ENCODE measurements around the gene ANKRD44.
"Not testable (repeated sequence)": the region's sequence is repeated elsewhere in the genome, so short reads cannot be mapped to it uniquely, and the experiment has no call there.

The ANKRD44 gene

DNA sequence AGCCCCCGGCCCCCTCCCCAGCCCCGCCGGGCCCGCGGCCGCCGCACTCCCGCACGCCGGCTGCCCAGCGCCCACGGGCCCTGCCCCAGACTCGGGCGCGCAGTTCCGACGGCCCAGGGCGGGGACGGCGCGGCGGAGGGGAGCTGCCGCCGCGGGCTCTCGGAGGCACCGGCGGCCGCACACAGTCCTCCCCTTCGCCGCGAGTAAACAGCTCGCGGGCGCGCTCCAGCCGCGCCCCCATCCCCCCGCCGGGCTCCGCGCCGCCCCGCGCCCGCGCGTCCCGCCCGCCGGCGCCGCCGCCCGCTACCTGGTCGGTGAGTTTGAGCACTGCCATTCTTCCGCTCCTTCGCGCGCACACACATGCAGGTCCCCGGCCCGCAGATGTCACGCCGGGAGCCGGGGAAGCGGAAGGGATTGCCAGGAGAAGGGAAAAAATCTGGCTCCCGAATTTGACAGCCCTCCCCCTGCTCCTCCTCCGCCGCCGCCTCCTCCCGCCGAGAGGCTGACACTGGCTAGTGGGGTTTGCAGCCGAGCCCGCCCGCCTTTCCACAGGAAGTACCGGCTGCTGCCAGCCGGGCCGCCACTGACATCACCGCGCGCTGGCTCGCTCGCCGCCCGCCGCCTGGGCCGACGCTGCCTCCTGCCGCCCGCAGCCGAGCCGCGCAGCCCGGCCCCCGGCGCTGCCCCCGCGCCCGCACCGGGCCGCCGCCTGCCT is at the start of gene ANKRD44:
ANKRD44 (minus strand) TSS at position 510 of the 715 bp plus-strand sequence; CDS start at position 334, 176 bp downstream.
- Histone ChIP-seq H3K9ac (ENCODE audit: low read depth, low read length) (peak within 1 kb of the TSS; percentile 37), H3K27me3 (ENCODE audit: control insufficient read depth, insufficient read depth, low read length) (peaks cover 38% of the 10 kb centered on the region), H3K4me1 (ENCODE audit: control insufficient read depth, insufficient read depth, low read length) (peaks cover 3% of the 10 kb centered on the region), H3K9me3 (ENCODE audit: control insufficient read depth, insufficient read depth, low read length) (no peaks in the 10 kb centered on the region), H3K36me3 (ENCODE audit: control insufficient read depth, insufficient read depth, low read length) (no peaks in the 10 kb centered on the region), H3K4me3 (ENCODE audit: low read depth, low read length) (peak within 1 kb of the TSS; percentile 75)

DNA sequence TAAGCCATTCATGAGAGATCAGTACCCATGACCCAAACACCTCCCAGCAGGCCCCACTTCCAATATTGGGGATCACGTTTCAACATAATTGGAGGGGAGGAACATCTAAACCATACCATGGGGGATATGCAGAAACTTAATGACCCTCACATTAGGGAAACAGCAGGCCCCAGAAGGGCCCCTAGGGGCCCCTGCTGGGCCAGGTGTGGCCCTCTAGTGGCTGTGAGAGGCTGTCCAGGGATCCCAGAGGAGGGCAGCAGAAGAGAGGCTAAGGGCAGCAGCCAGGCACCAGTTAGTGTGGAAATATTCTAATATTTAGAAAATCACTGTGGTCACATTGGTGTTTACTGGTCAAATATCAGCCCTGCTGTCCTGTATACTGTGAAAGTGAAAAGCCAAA is 49.3 kb upstream of the ANKRD44 start:
- Histone ChIP-seq H3K9me3 (ENCODE audit: control insufficient read depth, insufficient read depth, low read length) (no peaks in the 10 kb centered on the region), H3K36me3 (ENCODE audit: control insufficient read depth, insufficient read depth, low read length) (no peaks in the 10 kb centered on the region), H3K9ac (ENCODE audit: low read depth, low read length) (no peak overlapping the region), H3K4me3 (ENCODE audit: low read depth, low read length) (no peak overlapping the region), H3K4me1 (ENCODE audit: control insufficient read depth, insufficient read depth, low read length) (no peaks in the 10 kb centered on the region), H3K27me3 (ENCODE audit: control insufficient read depth, insufficient read depth, low read length) (no peaks in the 10 kb centered on the region)

DNA sequence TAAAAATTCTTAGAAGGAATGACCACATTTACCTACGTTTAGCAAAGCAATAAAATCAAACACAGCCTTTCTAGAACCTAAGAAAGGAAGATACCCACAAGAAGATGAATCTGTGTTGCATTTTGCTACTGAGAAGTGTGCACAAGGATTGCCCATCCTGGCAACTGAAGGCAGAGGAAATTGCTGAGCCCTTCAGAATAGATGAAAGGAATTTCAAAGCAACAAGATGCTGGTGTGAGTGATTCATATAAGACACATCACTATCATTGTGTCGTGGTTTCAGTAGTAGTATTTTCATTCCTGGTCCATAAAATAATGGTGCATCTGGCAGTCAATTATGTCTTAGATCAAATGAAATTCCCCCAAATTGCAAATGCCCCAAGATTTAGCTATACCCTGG is 48.4 kb upstream of the ANKRD44 start:
- Histone ChIP-seq H3K9ac (ENCODE audit: low read depth, low read length) (no peak overlapping the region), H3K4me3 (ENCODE audit: low read depth, low read length) (no peak overlapping the region), H3K9me3 (ENCODE audit: control insufficient read depth, insufficient read depth, low read length) (no peaks in the 10 kb centered on the region), H3K4me1 (ENCODE audit: control insufficient read depth, insufficient read depth, low read length) (no peaks in the 10 kb centered on the region), H3K36me3 (ENCODE audit: control insufficient read depth, insufficient read depth, low read length) (no peaks in the 10 kb centered on the region), H3K27me3 (ENCODE audit: control insufficient read depth, insufficient read depth, low read length) (no peaks in the 10 kb centered on the region)

DNA sequence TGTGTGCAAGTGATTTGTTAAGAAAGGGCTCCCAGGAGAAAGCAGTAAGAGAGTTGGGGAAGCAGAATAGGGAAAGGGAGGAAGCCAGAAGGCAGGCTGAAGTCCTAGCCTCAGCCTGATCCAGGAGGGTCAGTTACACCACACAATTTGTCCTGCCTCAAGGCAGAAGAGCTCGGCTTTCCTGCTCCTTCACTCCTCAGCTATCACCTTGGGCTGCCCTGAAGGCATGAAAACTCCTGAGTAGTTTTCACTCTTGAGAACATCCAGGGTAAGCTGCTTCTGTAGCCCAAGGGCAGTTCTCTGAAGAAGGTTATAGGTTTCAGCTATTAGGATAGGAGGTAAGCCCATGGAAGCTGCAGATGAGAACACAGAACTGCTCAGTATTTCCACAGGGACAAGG is 47.4 kb upstream of the ANKRD44 start:
- Histone ChIP-seq H3K36me3 (ENCODE audit: control insufficient read depth, insufficient read depth, low read length) (no peaks in the 10 kb centered on the region), H3K4me1 (ENCODE audit: control insufficient read depth, insufficient read depth, low read length) (no peaks in the 10 kb centered on the region), H3K4me3 (ENCODE audit: low read depth, low read length) (no peak overlapping the region), H3K9me3 (ENCODE audit: control insufficient read depth, insufficient read depth, low read length) (no peaks in the 10 kb centered on the region), H3K9ac (ENCODE audit: low read depth, low read length) (no peak overlapping the region), H3K27me3 (ENCODE audit: control insufficient read depth, insufficient read depth, low read length) (no peaks in the 10 kb centered on the region)

DNA sequence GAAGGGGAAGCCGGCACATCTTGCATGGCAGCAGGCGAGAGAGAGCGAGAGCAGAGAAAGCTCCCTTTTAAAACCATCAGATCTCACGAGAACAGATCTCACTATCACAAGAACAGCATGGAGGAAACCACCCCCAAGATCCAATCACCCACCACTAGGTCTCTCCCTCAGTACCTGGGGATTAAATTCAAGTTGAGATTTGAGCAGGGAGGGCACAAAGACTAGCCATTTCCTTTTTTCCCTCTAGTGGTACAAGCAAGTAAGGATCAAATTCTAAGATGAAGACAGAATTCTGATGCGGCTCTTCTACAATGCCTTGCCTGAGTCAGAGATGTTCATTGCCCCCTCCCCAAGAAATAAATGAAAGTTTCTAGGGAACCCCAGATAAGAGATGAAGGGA is 45.6 kb upstream of the ANKRD44 start:
- Histone ChIP-seq H3K36me3 (ENCODE audit: control insufficient read depth, insufficient read depth, low read length) (no peaks in the 10 kb centered on the region), H3K27me3 (ENCODE audit: control insufficient read depth, insufficient read depth, low read length) (no peaks in the 10 kb centered on the region), H3K9me3 (ENCODE audit: control insufficient read depth, insufficient read depth, low read length) (no peaks in the 10 kb centered on the region), H3K4me3 (ENCODE audit: low read depth, low read length) (no peak overlapping the region), H3K9ac (ENCODE audit: low read depth, low read length) (no peak overlapping the region), H3K4me1 (ENCODE audit: control insufficient read depth, insufficient read depth, low read length) (no peaks in the 10 kb centered on the region)

DNA sequence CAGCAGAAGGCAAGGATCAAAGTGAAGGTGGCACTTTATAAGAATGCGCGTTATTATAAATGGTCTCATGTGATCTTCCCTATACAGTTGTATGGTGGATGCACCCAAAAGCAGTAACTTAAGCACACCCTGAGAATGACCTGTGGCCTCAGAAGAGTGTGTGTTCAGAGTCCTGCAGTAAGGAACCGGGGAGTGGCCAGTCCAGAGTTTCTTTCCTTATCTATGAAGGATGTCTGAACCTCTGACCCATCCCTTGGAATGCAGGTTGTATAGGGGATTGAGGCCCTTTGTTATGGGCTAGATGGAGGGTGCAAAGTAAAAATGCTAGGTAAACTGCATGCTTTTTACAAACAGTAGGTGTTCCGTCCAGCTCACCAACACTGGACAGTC is 43.6 kb upstream of the ANKRD44 start:
- no peaks in the 10 kb centered on the region for H3K4me1 ChIP-seq (ENCODE audit: control insufficient read depth, insufficient read depth, low read length)
- no peaks in the 10 kb centered on the region for H3K9me3 ChIP-seq (ENCODE audit: control insufficient read depth, insufficient read depth, low read length)
- no peaks in the 10 kb centered on the region for H3K27me3 ChIP-seq (ENCODE audit: control insufficient read depth, insufficient read depth, low read length)
- H3K9ac ChIP-seq (ENCODE audit: low read depth, low read length) = no peak overlapping the region
- no peaks in the 10 kb centered on the region for H3K36me3 ChIP-seq (ENCODE audit: control insufficient read depth, insufficient read depth, low read length)
- H3K4me3 ChIP-seq (ENCODE audit: low read depth, low read length) = no peak overlapping the region

DNA sequence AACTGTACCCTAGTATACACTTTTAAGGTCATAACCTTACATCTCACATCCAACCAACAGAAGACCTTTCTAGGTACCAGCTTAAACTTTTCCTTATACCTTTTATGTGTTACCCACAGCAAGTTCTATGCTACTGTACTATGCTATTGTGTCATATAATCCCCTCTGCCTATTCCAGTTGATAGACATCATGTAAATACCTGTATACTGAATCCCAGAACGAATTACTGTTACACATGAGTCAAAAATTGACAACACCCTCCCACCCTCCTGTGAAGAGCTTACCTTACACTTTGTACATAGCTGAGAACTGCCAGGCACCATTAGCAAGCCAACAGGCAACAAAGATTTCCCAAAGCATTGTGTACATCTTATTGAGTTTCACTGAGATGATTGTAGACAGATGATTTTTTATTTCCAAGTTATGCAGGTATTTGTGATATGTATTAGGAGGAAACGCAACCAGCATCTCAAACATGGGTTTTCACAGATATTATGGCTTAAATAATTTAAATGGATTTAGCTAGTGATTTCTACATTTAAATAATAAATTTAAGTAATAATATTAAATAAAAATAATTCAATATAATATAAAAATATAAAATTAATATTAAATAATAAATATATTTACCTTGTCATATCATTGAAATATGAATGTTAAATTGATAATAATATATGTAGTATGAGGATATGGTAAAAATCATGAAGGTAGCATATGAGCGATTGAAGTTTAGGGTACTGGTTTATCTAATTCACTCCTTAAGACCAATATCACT is 43.0 kb upstream of the ANKRD44 start:
- Histone ChIP-seq H3K27me3 (ENCODE audit: control insufficient read depth, insufficient read depth, low read length) (no peaks in the 10 kb centered on the region), H3K4me3 (ENCODE audit: low read depth, low read length) (no peak overlapping the region), H3K4me1 (ENCODE audit: control insufficient read depth, insufficient read depth, low read length) (no peaks in the 10 kb centered on the region), H3K9ac (ENCODE audit: low read depth, low read length) (no peak overlapping the region), H3K9me3 (ENCODE audit: control insufficient read depth, insufficient read depth, low read length) (no peaks in the 10 kb centered on the region), H3K36me3 (ENCODE audit: control insufficient read depth, insufficient read depth, low read length) (no peaks in the 10 kb centered on the region)

DNA sequence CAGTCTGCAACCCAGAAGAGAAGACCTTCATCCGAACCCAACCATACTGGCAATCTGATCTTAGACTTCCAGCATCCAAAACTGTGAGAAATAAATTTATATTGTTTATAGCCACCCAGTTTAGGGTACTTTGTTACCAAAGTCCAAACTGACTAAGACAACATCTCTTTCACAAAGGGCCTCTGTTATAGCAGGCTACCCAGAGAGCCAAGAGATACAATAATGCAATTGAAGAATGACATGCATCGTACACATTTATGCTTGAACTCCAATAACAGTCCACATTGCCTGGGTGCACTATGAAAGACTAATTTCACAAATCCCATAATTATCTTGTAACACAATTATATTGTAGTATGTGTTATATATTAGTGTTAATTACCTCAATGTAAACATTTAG is 39.1 kb upstream of the ANKRD44 start:
- Histone ChIP-seq H3K36me3 (ENCODE audit: control insufficient read depth, insufficient read depth, low read length) (no peaks in the 10 kb centered on the region), H3K4me3 (ENCODE audit: low read depth, low read length) (no peak overlapping the region), H3K9me3 (ENCODE audit: control insufficient read depth, insufficient read depth, low read length) (no peaks in the 10 kb centered on the region), H3K27me3 (ENCODE audit: control insufficient read depth, insufficient read depth, low read length) (no peaks in the 10 kb centered on the region), H3K9ac (ENCODE audit: low read depth, low read length) (no peak overlapping the region), H3K4me1 (ENCODE audit: control insufficient read depth, insufficient read depth, low read length) (no peaks in the 10 kb centered on the region)

DNA sequence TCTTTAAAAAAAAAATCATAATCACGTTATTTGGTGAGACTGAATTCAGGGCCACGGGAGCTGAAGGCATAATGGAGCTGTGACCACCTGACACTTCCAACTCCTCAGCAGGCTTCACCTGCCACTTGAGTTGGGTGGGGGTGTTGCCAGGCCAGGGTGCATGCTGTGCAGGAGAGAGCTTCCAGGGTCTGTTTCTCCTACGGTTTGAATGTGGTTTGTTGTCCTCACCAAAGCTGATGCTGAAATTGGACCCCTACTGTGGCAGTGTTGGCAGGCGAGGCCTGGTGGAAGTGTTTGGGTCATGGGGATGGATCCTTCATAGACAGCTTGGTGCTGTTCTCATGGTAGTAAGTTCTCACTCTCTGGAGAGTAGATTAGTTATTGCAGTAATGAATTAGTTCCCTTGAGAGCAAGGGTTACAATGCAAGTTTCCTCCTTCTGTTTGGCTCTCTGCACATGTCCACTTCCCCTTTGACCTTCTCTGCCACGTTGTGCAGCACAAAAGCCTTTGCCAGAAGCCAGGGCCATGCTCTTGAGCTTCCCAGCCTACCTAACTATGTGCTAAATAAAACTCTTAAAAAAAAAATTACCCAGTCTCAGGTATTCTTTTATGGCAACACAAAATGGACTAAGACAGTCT is 38.3 kb upstream of the ANKRD44 start:
- H3K9me3 ChIP-seq (ENCODE audit: control insufficient read depth, insufficient read depth, low read length) = no peaks in the 10 kb centered on the region
- no peak overlapping the region for H3K4me3 ChIP-seq (ENCODE audit: low read depth, low read length)
- H3K27me3 ChIP-seq (ENCODE audit: control insufficient read depth, insufficient read depth, low read length) = no peaks in the 10 kb centered on the region
- H3K4me1 ChIP-seq (ENCODE audit: control insufficient read depth, insufficient read depth, low read length) = no peaks in the 10 kb centered on the region
- H3K36me3 ChIP-seq (ENCODE audit: control insufficient read depth, insufficient read depth, low read length) = no peaks in the 10 kb centered on the region
- H3K9ac ChIP-seq (ENCODE audit: low read depth, low read length) = no peak overlapping the region

DNA sequence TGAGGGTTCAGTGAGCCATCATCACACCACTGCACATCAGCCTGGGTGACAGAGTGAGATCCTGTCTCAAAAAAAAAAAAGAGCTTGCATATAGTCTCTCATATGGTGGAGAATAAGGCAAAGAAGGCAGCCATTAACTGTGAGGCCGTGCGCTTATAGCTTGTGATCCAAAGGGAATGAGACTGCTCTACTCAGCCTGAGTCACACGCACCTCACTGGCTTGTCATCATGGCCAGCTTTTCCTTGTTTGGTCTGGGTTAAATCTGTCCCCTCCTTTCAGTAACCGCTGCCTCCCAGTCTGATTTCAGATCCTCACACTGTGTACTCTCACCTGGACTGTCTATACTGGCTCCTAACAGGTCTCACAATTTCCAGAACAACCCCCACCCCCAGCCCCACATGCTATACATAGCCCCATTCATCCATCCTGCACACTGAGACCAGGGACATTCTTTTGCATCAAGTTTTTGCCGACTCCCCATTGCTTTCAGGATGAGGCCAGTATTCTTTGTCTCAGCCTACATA is 35.3 kb upstream of the ANKRD44 start:
- no peaks in the 10 kb centered on the region for H3K4me1 ChIP-seq (ENCODE audit: control insufficient read depth, insufficient read depth, low read length)
- no peaks in the 10 kb centered on the region for H3K27me3 ChIP-seq (ENCODE audit: control insufficient read depth, insufficient read depth, low read length)
- H3K4me3 ChIP-seq (ENCODE audit: low read depth, low read length) = no peak overlapping the region
- H3K9ac ChIP-seq (ENCODE audit: low read depth, low read length) = no peak overlapping the region
- no peaks in the 10 kb centered on the region for H3K9me3 ChIP-seq (ENCODE audit: control insufficient read depth, insufficient read depth, low read length)
- no peaks in the 10 kb centered on the region for H3K36me3 ChIP-seq (ENCODE audit: control insufficient read depth, insufficient read depth, low read length)

DNA sequence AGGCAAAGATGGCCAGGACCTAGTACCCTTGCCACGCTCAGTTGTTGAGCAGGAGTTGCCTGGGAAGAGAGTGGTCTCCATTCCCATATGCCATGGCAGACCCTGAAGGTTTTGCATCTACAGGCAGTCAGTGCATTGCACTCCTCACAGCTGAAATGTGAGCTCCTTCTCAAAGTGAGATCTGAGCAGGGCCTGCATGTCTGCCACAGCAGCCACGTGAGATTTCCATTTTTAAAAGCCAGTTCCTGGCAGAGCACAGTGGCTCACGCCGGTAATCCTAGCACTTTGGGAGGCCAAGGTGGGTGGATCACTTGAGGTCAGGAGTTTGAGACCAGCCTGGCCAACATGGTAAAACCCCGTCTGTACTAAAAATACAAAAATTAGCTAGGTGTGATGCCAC is 33.4 kb upstream of the ANKRD44 start:
- H3K27me3 ChIP-seq (ENCODE audit: control insufficient read depth, insufficient read depth, low read length); H3K4me3 ChIP-seq (ENCODE audit: low read depth, low read length); H3K36me3 ChIP-seq (ENCODE audit: control insufficient read depth, insufficient read depth, low read length); H3K4me1 ChIP-seq (ENCODE audit: control insufficient read depth, insufficient read depth, low read length); H3K9ac ChIP-seq (ENCODE audit: low read depth, low read length); H3K9me3 ChIP-seq (ENCODE audit: control insufficient read depth, insufficient read depth, low read length): not testable (repeated sequence)

Measured in iPS-15b (cell line).